CD8-positive, alpha-beta memory T cell (primary cell): ENCODE measurements around the gene ARG2. TPM values are rescaled to one million over a fixed set of nuclear protein-coding genes. Genes with fewer than 3 reads are reported as not detected.

ENCODE experiments used
- CTCF ChIA-PET: fragments of 350-600 bp; sonication (Branson Sonifier 250); formaldehyde crosslinking; loops from one replicate; lab custom pipeline; 2021; ENCODE audit warnings: antibody characterized with exemption; lab: Charles Lee
- POLR2A ChIA-PET: fragments of 350-600 bp; sonication (Branson Sonifier 250); formaldehyde crosslinking; loops from one replicate; lab custom pipeline; 2021; ENCODE audit warnings: antibody characterized with exemption; lab: Charles Lee
- DNase-seq, 5 donors: peaks; one replicate each; pipeline versions ENCODE4 v3.0.0 to v3.0.0-alpha.2; 2020 to 2022; ENCODE audit warnings: mixed read lengths in 1 of 5
- H3K27ac ChIP-seq: one replicate; pipeline ENCODE4 v1.7.0; 2013; ENCODE audit warnings: low read depth, mild to moderate bottlenecking, low read length, moderate library complexity
- H3K27me3 ChIP-seq: 2 replicates; pipeline ENCODE4 v1.7.0; 2013; ENCODE audit warnings: low read length, mild to moderate bottlenecking; ENCODE audit not compliant: insufficient read depth, poor library complexity, severe bottlenecking
- H3K36me3 ChIP-seq: 2 replicates; pipeline ENCODE4 v1.7.0; 2013; ENCODE audit warnings: mild to moderate bottlenecking, low read length, moderate library complexity; ENCODE audit not compliant: insufficient read depth
- H3K4me1 ChIP-seq: 2 replicates; pipeline ENCODE4 v1.7.0; 2013; ENCODE audit warnings: mild to moderate bottlenecking, low read length, moderate library complexity; ENCODE audit not compliant: insufficient read depth
- H3K4me3 ChIP-seq: 2 replicates; pipeline ENCODE4 v1.7.0; 2013; ENCODE audit warnings: mild to moderate bottlenecking, low read length
- H3K9me3 ChIP-seq: 2 replicates; pipeline ENCODE4 v1.7.0; 2013; ENCODE audit warnings: mild to moderate bottlenecking, low read length
- H3K27ac Mint-ChIP-seq, 8 donors: one replicate each; pipeline ENCODE4 v1.8.0; 2020 to 2021; ENCODE audit warnings: mixed read lengths in 8 of 8, mild to moderate bottlenecking in 6 of 8, inconsistent platforms in 3 of 8, moderate library complexity in 3 of 8
- H3K27me3 Mint-ChIP-seq, 2 donors: one replicate each; pipeline ENCODE4 v1.8.0; 2020 to 2021; ENCODE audit warnings: mixed read lengths in 2 of 2, mild to moderate bottlenecking in 1 of 2, moderate library complexity in 1 of 2
- H3K36me3 Mint-ChIP-seq, 3 donors: one replicate each; pipeline ENCODE4 v1.8.0; 2020 to 2021; ENCODE audit warnings: mixed read lengths in 3 of 3, inconsistent platforms in 1 of 3, mild to moderate bottlenecking in 1 of 3
- H3K4me1 Mint-ChIP-seq, 3 donors: one replicate each; pipeline ENCODE4 v1.8.0; 2020 to 2021; ENCODE audit warnings: mixed read lengths in 3 of 3, inconsistent platforms in 1 of 3, mild to moderate bottlenecking in 1 of 3
- H3K4me3 Mint-ChIP-seq, 7 donors: one replicate each; pipeline ENCODE4 v1.8.0; 2020 to 2021; ENCODE audit warnings: mixed read lengths in 7 of 7, mild to moderate bottlenecking in 6 of 7, moderate library complexity in 4 of 7, inconsistent platforms in 2 of 7
- H3K9me3 Mint-ChIP-seq, 5 donors: one replicate each; pipeline ENCODE4 v1.8.0; 2020 to 2022; ENCODE audit warnings: mixed read lengths in 5 of 5, mild to moderate bottlenecking in 3 of 5, moderate library complexity in 2 of 5, inconsistent platforms in 1 of 5
- polyA plus RNA-seq: library from polyadenylated mRNA; unstranded; fragments of 300-500 nt; fragmentation: Illumina TruSeq; gene quantifications from one replicate; pipeline ENCODE4 v1.2.3, GENCODE V29; 2021
- total RNA-seq, 2 experiments: library from RNA; stranded (reverse); gene quantifications; one replicate each; pipeline ENCODE4 v1.2.3, GENCODE V29; 2021

ARG2 gene
- total and polyA plus RNA-seq, 3 experiments from 2014 or later: 1.2 to 2.8 (median 2.3) TPM

DNA sequence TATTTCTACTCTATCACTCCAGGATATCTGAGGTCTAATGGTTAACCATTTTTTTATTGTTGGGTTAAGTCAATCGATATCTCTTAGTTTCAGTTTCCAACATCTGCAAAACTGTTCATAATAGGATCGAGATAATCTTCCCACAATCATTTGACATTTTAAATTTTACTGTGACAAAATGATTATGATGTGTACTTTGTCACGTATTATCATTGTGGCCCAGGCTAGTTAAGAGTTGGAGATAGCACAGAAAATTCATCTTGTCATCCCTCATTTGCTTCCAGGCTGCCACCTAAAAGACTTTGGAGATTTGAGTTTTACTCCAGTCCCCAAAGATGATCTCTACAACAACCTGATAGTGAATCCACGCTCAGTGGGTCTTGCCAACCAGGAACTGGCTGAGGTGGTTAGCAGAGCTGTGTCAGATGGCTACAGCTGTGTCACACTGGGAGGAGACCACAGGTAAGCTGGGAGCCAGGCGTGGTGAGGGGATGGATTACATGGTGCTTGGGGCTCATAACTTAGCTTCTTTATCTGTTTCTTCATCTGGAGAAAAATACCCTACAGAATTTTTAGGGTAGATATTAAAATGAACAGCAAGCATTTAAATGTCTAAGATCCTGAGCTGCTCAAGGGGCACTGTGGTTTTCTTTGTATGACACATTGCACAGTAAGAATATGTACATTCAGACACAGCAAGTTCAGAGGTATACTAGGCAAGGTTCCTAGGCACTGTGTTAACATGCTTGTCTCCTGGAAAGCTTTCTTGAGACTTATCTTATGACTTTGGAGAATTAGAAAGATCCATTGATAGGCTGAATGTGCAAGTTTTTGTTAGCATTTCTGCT is 22.4 kb downstream of the ARG2 start:
- POLR2A ChIA-PET: no interaction called here
- no peaks in the 10 kb centered on the region for H3K27me3 Mint-ChIP-seq

DNA sequence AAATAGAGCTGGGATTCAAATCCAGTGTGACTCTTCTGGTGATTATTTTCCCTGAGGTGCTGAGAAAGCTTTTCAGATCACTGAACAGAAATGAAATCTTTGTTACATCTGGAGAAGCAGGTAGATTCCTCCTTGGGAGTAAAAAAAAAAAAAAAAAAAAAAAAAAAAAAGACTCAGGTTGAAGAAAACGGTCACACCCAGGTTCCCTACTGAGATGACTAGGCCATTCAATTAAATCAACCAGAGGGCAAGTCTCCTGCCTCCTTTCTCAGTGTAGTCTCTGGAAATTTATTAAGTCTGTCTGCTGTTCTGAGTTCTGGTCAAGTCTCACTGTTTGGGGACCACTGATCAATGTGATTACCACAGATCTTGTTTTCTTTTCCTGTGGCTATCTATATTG is 24.0 kb downstream of the ARG2 start:
- H3K27me3 Mint-ChIP-seq: no peaks in the 10 kb centered on the region
- no peak overlapping the region for H3K27ac ChIP-seq
- peaks cover 4% of the 10 kb centered on the region for H3K36me3 ChIP-seq
- no peaks in the 10 kb centered on the region for H3K27me3 ChIP-seq
- peak overlapping the region in 4 of 8 donors; percentile 13 to 90 (median 58) for H3K27ac Mint-ChIP-seq
- H3K4me3 Mint-ChIP-seq: no peak overlapping the region
- no peak overlapping the region for H3K4me3 ChIP-seq
- POLR2A ChIA-PET: interaction anchor here (0.6 kb wide), 1 partner anchor 205 kb away, joined by 3 read pairs; no protein-coding TSS in a partner anchor
- no peaks in the 10 kb centered on the region for H3K9me3 ChIP-seq
- H3K36me3 Mint-ChIP-seq: peaks cover 0 to 30% (median 9%) of the 10 kb centered on the region in 3 donors
- H3K9me3 Mint-ChIP-seq: no peaks in the 10 kb centered on the region
- H3K4me1 Mint-ChIP-seq: peaks cover 2 to 7% (median 6%) of the 10 kb centered on the region in 3 donors
- DNase-seq: no peak
- CTCF ChIA-PET: interaction anchor here (1.0 to 1.3 kb wide), 3 partner anchors 9 to 22 kb away, joined by 3 to 4 read pairs (median 3); no protein-coding TSS in a partner anchor
- H3K4me1 ChIP-seq: no peaks in the 10 kb centered on the region

More for the DNA sequence above, 22.4 kb downstream of the ARG2 start:
- H3K36me3 Mint-ChIP-seq: peaks cover 0 to 19% (median 8%) of the 10 kb centered on the region in 3 donors
- peaks cover 2 to 7% (median 6%) of the 10 kb centered on the region in 3 donors for H3K4me1 Mint-ChIP-seq
- H3K4me1 ChIP-seq: no peaks in the 10 kb centered on the region
- peak overlapping the region in 4 of 8 donors; percentile 47 to 74 (median 58) for H3K27ac Mint-ChIP-seq
- no peaks in the 10 kb centered on the region for H3K9me3 Mint-ChIP-seq
- no peaks in the 10 kb centered on the region for H3K27me3 ChIP-seq
- H3K4me3 Mint-ChIP-seq: no peak overlapping the region
- no peak overlapping the region for H3K27ac ChIP-seq
- CTCF ChIA-PET: interaction anchor here (1.1 kb wide), 1 partner anchor 32 kb away, joined by 3 read pairs; no protein-coding TSS in a partner anchor
- DNase-seq: no peak
- no peaks in the 10 kb centered on the region for H3K9me3 ChIP-seq
- H3K36me3 ChIP-seq: no peaks in the 10 kb centered on the region
- H3K4me3 ChIP-seq: no peak overlapping the region

DNA sequence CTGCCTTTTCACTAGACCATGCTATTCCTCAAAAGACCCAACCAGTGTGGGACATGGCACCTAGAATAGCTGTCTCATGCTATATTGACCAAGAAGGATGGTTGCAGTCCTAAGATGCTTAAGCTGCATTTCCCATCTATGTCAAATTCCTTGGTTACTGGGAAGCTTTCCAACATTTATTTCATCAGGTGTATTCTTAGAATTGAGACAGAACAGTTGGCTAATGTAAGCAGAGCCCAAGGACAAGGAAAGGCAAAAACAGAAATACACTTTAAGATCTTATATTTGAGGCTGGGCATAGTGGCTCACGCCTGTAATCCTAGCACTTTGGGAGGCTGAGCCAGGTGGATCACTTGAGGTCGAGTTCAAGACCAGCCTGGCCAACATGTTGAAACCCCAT is 24.7 kb downstream of the ARG2 start:
- Mint-ChIP-seq H3K4me1 (peaks cover 2 to 7% (median 6%) of the 10 kb centered on the region in 3 donors), H3K27me3 (no peaks in the 10 kb centered on the region), H3K4me3 (no peak overlapping the region), H3K9me3 (no peaks in the 10 kb centered on the region), H3K27ac (peak overlapping the region in 4 of 8 donors; percentile 8 to 90 (median 49)), H3K36me3 (peaks cover 0 to 37% (median 11%) of the 10 kb centered on the region in 3 donors)
- DNase-seq: no peak
- Histone ChIP-seq H3K4me1 (no peaks in the 10 kb centered on the region), H3K9me3 (no peaks in the 10 kb centered on the region), H3K27ac (no peak overlapping the region), H3K4me3 (no peak overlapping the region), H3K27me3 (no peaks in the 10 kb centered on the region), H3K36me3 (peaks cover 10% of the 10 kb centered on the region)
- CTCF ChIA-PET: interaction anchor here (1.0 to 1.1 kb wide), 2 partner anchors 10 to 21 kb away, joined by 3 to 4 read pairs; no protein-coding TSS in a partner anchor
- POLR2A ChIA-PET: interaction anchor here (0.6 kb wide), 1 partner anchor 205 kb away, joined by 3 read pairs; no protein-coding TSS in a partner anchor

DNA sequence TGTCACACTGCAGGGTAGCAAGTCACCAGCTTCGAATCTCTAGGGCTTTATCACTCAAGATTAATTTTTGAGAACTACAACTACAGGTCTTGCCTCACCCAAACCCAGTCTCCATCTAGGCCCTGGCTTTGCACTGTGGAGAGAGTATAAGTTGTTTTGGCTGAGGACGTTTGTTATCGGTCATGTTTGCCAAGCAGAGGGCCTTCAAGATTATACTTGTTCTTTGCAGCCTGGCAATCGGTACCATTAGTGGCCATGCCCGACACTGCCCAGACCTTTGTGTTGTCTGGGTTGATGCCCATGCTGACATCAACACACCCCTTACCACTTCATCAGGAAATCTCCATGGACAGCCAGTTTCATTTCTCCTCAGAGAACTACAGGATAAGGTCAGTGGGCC is 25.7 kb downstream of the ARG2 start:
- peak overlapping the region in 3 of 8 donors; percentile 3 to 15 (median 11) for H3K27ac Mint-ChIP-seq
- peaks cover 18% of the 10 kb centered on the region for H3K36me3 ChIP-seq
- no peak overlapping the region for H3K4me3 Mint-ChIP-seq
- H3K9me3 Mint-ChIP-seq: no peaks in the 10 kb centered on the region
- peaks cover 0 to 47% (median 18%) of the 10 kb centered on the region in 3 donors for H3K36me3 Mint-ChIP-seq
- ChIA-PET CTCF (no interaction called here), POLR2A (no interaction called here)
- H3K27ac ChIP-seq: no peak overlapping the region
- no peak for DNase-seq
- no peaks in the 10 kb centered on the region for H3K27me3 Mint-ChIP-seq
- H3K9me3 ChIP-seq: no peaks in the 10 kb centered on the region
- peaks cover 2 to 7% (median 6%) of the 10 kb centered on the region in 3 donors for H3K4me1 Mint-ChIP-seq
- no peaks in the 10 kb centered on the region for H3K4me1 ChIP-seq
- H3K4me3 ChIP-seq: no peak overlapping the region
- no peaks in the 10 kb centered on the region for H3K27me3 ChIP-seq

DNA sequence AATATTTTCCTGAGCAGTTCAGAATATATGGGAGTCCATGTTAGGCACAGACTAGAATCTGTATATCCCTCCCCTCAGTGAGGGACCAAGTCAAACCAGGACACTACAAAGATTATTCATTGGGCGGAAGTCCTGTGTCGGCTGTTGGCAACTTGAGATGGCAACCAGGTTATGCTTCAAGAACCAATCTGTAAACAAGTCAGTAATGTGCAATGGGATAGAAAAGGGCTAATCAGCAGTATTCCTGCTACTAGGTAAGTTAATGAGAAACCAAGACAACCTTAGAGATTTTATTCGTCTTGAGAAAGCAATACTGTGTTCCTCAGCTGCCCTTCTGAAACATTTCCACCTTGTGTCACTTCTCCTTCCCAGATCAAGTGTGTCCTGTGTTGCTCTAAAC is 26.4 kb downstream of the ARG2 start:
- ChIA-PET CTCF (no interaction called here), POLR2A (no interaction called here)
- no peak for DNase-seq
- Mint-ChIP-seq H3K27ac (peak overlapping the region in 1 of 8 donors; percentile 70), H3K36me3 (peaks cover 0 to 54% (median 22%) of the 10 kb centered on the region in 3 donors), H3K4me3 (no peak overlapping the region), H3K4me1 (peaks cover 2 to 7% (median 6%) of the 10 kb centered on the region in 3 donors), H3K27me3 (no peaks in the 10 kb centered on the region), H3K9me3 (no peaks in the 10 kb centered on the region)
- no peak overlapping the region for H3K4me3 ChIP-seq
- H3K27ac ChIP-seq: no peak overlapping the region
- peaks cover 26% of the 10 kb centered on the region for H3K36me3 ChIP-seq
- H3K27me3 ChIP-seq: no peaks in the 10 kb centered on the region
- H3K9me3 ChIP-seq: no peaks in the 10 kb centered on the region
- H3K4me1 ChIP-seq: no peaks in the 10 kb centered on the region

DNA sequence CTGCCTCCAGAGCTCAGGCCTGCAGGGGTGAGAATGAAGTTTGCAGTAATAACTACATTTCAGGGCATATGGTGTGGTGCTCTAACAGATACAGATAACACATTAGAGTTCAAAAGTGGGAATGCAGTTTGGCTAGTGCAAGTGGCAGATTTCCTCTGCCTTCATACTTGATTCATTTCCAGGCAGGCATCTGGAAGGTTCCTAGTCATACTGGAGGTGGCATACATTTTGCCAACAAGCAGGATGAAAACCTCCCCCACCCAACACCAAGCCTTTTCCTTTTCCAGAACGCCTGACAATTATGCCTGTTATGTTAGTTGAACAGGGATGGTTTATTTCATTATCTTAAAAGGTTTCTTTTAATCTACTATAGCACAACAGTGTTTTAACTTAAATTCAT is 30.4 kb downstream of the ARG2 start:
- H3K27ac Mint-ChIP-seq: no peak overlapping the region
- POLR2A ChIA-PET: no interaction called here
- H3K9me3 ChIP-seq: no peaks in the 10 kb centered on the region
- no peak overlapping the region for H3K4me3 ChIP-seq
- H3K9me3 Mint-ChIP-seq: no peaks in the 10 kb centered on the region
- no peak for DNase-seq
- no peaks in the 10 kb centered on the region for H3K4me1 Mint-ChIP-seq
- CTCF ChIA-PET: no interaction called here
- no peaks in the 10 kb centered on the region for H3K4me1 ChIP-seq
- H3K27me3 Mint-ChIP-seq: no peaks in the 10 kb centered on the region
- H3K4me3 Mint-ChIP-seq: no peak overlapping the region
- H3K36me3 Mint-ChIP-seq: peaks cover 0 to 91% (median 32%) of the 10 kb centered on the region in 3 donors
- H3K27ac ChIP-seq: no peak overlapping the region
- peaks cover 56% of the 10 kb centered on the region for H3K36me3 ChIP-seq
- H3K27me3 ChIP-seq: no peaks in the 10 kb centered on the region

DNA sequence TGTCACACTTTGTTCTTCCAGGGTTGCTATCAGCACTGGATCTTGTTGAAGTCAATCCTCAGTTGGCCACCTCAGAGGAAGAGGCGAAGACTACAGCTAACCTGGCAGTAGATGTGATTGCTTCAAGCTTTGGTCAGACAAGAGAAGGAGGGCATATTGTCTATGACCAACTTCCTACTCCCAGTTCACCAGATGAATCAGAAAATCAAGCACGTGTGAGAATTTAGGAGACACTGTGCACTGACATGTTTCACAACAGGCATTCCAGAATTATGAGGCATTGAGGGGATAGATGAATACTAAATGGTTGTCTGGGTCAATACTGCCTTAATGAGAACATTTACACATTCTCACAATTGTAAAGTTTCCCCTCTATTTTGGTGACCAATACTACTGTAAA is 31.0 kb downstream of the ARG2 start:
- H3K27ac ChIP-seq: no peak overlapping the region
- Mint-ChIP-seq H3K27ac (peak overlapping the region in 2 of 8 donors; percentile 32 to 65), H3K27me3 (no peaks in the 10 kb centered on the region), H3K4me1 (no peaks in the 10 kb centered on the region), H3K9me3 (no peaks in the 10 kb centered on the region), H3K4me3 (no peak overlapping the region), H3K36me3 (peaks cover 0 to 92% (median 29%) of the 10 kb centered on the region in 3 donors)
- peaks cover 61% of the 10 kb centered on the region for H3K36me3 ChIP-seq
- ChIA-PET POLR2A (no interaction called here), CTCF (no interaction called here)
- no peaks in the 10 kb centered on the region for H3K4me1 ChIP-seq
- H3K27me3 ChIP-seq: no peaks in the 10 kb centered on the region
- H3K4me3 ChIP-seq: no peak overlapping the region
- no peak for DNase-seq
- H3K9me3 ChIP-seq: no peaks in the 10 kb centered on the region

DNA sequence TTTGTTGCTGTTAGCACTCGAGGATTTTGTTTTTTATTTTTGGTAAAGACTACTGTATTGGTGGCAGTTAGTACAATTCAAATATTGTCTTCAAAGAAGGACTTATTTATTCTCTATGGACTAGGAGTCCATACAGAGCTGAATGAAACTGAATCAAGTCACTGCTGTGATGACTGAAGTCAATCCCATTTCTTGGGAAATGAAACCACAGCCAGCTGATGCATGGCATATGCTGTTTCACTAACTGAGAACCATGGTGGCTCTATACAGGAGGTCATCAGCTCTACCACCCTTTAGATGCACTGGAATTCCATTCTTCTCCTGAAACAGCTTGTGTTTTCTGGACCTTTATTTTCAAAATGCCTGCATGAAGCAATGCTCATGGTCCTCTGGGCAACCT is 32.5 kb downstream of the ARG2 start:
- no peak for DNase-seq
- CTCF ChIA-PET: interaction anchor here (1.3 kb wide), 1 partner anchor 68 kb away, joined by 3 read pairs; no protein-coding TSS in a partner anchor
- no peaks in the 10 kb centered on the region for H3K9me3 Mint-ChIP-seq
- H3K27me3 Mint-ChIP-seq: no peaks in the 10 kb centered on the region
- peaks cover 73% of the 10 kb centered on the region for H3K36me3 ChIP-seq
- no peak overlapping the region for H3K4me3 ChIP-seq
- no peak overlapping the region for H3K27ac ChIP-seq
- no peak overlapping the region for H3K27ac Mint-ChIP-seq
- H3K9me3 ChIP-seq: no peaks in the 10 kb centered on the region
- no peak overlapping the region for H3K4me3 Mint-ChIP-seq
- POLR2A ChIA-PET: no interaction called here
- no peaks in the 10 kb centered on the region for H3K4me1 ChIP-seq
- H3K4me1 Mint-ChIP-seq: no peaks in the 10 kb centered on the region
- H3K36me3 Mint-ChIP-seq: peaks cover 0 to 91% (median 26%) of the 10 kb centered on the region in 3 donors
- H3K27me3 ChIP-seq: no peaks in the 10 kb centered on the region
